Measurements from ENCODE around the gene TRABD2A. TPM values are rescaled to one million over a fixed set of nuclear protein-coding genes. Genes with fewer than 3 reads are reported as not detected.
"Not testable (repeated sequence)": the region's sequence is repeated elsewhere in the genome, so short reads cannot be mapped to it uniquely, and the experiment has no call there.

Gene TRABD2A
- polyA plus RNA-seq: 1 to 10 TPM in 1 of 3 donors, under 1 TPM in 1, not detected in 1; 0.66 to 3.0 TPM

GRCh38 chr2:84880645-84881521 lies at the start of gene TRABD2A:
TRABD2A (minus strand) TSS chr2:84881084; CDS start chr2:84881039, 45 bp downstream.
- H3K4me3 Mint-ChIP-seq: peak within 1 kb of the TSS; percentile 92 to 98 (median 96)
- H3K9me3 Mint-ChIP-seq: no peaks in the 10 kb centered on the region
- peak within 1 kb of the TSS; percentile 46 to 89 (median 73) for H3K27ac Mint-ChIP-seq
- H3K27me3 Mint-ChIP-seq (ENCODE audit: low read depth in 3 of 3): peaks cover 9 to 27% (median 10%) of the 10 kb centered on the region in 3 donors
- H3K4me1 Mint-ChIP-seq: peaks cover 27 to 33% of the 10 kb centered on the region in 2 donors
- H3K36me3 Mint-ChIP-seq: peaks cover 0 to 4% (median 0%) of the 10 kb centered on the region in 3 donors
- peak in 2 of 3 donors; percentile 25 to 28 for DNase-seq

GRCh38 chr2:84927275-84927627 lies 46.4 kb upstream of the TRABD2A start:
- no peak for DNase-seq
- peak overlapping the region in 4 of 6 donors; percentile 70 to 85 (median 78) for H3K27ac Mint-ChIP-seq
- no peaks in the 10 kb centered on the region for H3K9me3 Mint-ChIP-seq
- peak overlapping the region in 4 of 5 donors; percentile 88 to 97 (median 92) for H3K4me3 Mint-ChIP-seq
- H3K27me3 Mint-ChIP-seq (ENCODE audit: low read depth in 3 of 3): peaks cover 4 to 9% (median 8%) of the 10 kb centered on the region in 3 donors
- peaks cover 27 to 31% of the 10 kb centered on the region in 2 donors for H3K4me1 Mint-ChIP-seq
- no peaks in the 10 kb centered on the region for H3K36me3 Mint-ChIP-seq

- Mint-ChIP-seq H3K36me3 (no peaks in the 10 kb centered on the region), H3K27me3 (ENCODE audit: low read depth in 3 of 3) (peaks cover 4 to 9% (median 8%) of the 10 kb centered on the region in 3 donors), H3K9me3 (no peaks in the 10 kb centered on the region), H3K27ac (peak overlapping the region; percentile 85 to 91 (median 88)), H3K4me1 (peaks cover 27 to 31% of the 10 kb centered on the region in 2 donors), H3K4me3 (peak overlapping the region; percentile 88 to 97 (median 93))
- peak; percentile 92 to 95 (median 94) for DNase-seq
Measured at GRCh38 chr2:84925724-84926376, 45.0 kb upstream of the TRABD2A start.

GRCh38 chr2:84925336-84925723 lies 44.4 kb upstream of the TRABD2A start:
- H3K27me3 Mint-ChIP-seq (ENCODE audit: low read depth in 3 of 3): peaks cover 4 to 9% (median 8%) of the 10 kb centered on the region in 3 donors
- peak overlapping the region in 5 of 6 donors; percentile 15 to 91 (median 88) for H3K27ac Mint-ChIP-seq
- H3K36me3 Mint-ChIP-seq: no peaks in the 10 kb centered on the region
- no peak for DNase-seq
- peaks cover 27 to 31% of the 10 kb centered on the region in 2 donors for H3K4me1 Mint-ChIP-seq
- H3K9me3 Mint-ChIP-seq: no peaks in the 10 kb centered on the region
- H3K4me3 Mint-ChIP-seq: peak overlapping the region; percentile 88 to 97 (median 93)

- Mint-ChIP-seq H3K27ac (peak overlapping the region in 2 of 6 donors; percentile 9 to 69), H3K9me3 (no peaks in the 10 kb centered on the region), H3K27me3 (ENCODE audit: low read depth in 3 of 3) (peaks cover 4 to 9% (median 8%) of the 10 kb centered on the region in 3 donors), H3K4me1 (peaks cover 27 to 31% of the 10 kb centered on the region in 2 donors), H3K36me3 (no peaks in the 10 kb centered on the region), H3K4me3 (no peak overlapping the region)
- DNase-seq: no peak
Measured at GRCh38 chr2:84924173-84925106, 43.6 kb upstream of the TRABD2A start.

GRCh38 chr2:84923009-84923408 lies 42.1 kb upstream of the TRABD2A start:
- Mint-ChIP-seq H3K9me3 (no peaks in the 10 kb centered on the region), H3K4me1 (peaks cover 32 to 37% of the 10 kb centered on the region in 2 donors), H3K27me3 (ENCODE audit: low read depth in 3 of 3) (peaks cover 4 to 9% (median 8%) of the 10 kb centered on the region in 3 donors), H3K4me3 (no peak overlapping the region), H3K36me3 (no peaks in the 10 kb centered on the region), H3K27ac (no peak overlapping the region)
- DNase-seq: no peak

- Mint-ChIP-seq H3K9me3 (no peaks in the 10 kb centered on the region), H3K27ac (no peak overlapping the region), H3K36me3 (no peaks in the 10 kb centered on the region), H3K4me1 (peaks cover 12 to 14% of the 10 kb centered on the region in 2 donors), H3K27me3 (ENCODE audit: low read depth in 3 of 3) (peaks cover 0 to 2% (median 0%) of the 10 kb centered on the region in 3 donors), H3K4me3 (no peak overlapping the region)
- DNase-seq: no peak
Measured at GRCh38 chr2:84919885-84920580, 39.1 kb upstream of the TRABD2A start.

GRCh38 chr2:84918430-84918829 lies 37.5 kb upstream of the TRABD2A start:
- Mint-ChIP-seq H3K9me3 (no peaks in the 10 kb centered on the region), H3K27ac (no peak overlapping the region), H3K4me3 (no peak overlapping the region), H3K36me3 (no peaks in the 10 kb centered on the region), H3K4me1 (peaks cover 5 to 7% of the 10 kb centered on the region in 2 donors), H3K27me3 (ENCODE audit: low read depth in 3 of 3) (peaks cover 0 to 2% (median 0%) of the 10 kb centered on the region in 3 donors)
- no peak for DNase-seq

GRCh38 chr2:84917821-84918220 lies 36.9 kb upstream of the TRABD2A start:
- not testable (repeated sequence) for H3K36me3 Mint-ChIP-seq; H3K4me3 Mint-ChIP-seq; H3K27ac Mint-ChIP-seq; H3K27me3 Mint-ChIP-seq (ENCODE audit: low read depth in 3 of 3); H3K9me3 Mint-ChIP-seq; H3K4me1 Mint-ChIP-seq; DNase-seq

- not testable (repeated sequence) for H3K4me3 Mint-ChIP-seq; H3K27me3 Mint-ChIP-seq (ENCODE audit: low read depth in 3 of 3); DNase-seq; H3K27ac Mint-ChIP-seq; H3K36me3 Mint-ChIP-seq; H3K9me3 Mint-ChIP-seq; H3K4me1 Mint-ChIP-seq
Measured at GRCh38 chr2:84915675-84916074, 34.8 kb upstream of the TRABD2A start.

- H3K4me1 Mint-ChIP-seq: peaks cover 13 to 17% of the 10 kb centered on the region in 2 donors
- H3K27me3 Mint-ChIP-seq (ENCODE audit: low read depth in 3 of 3): peaks cover 3 to 12% (median 10%) of the 10 kb centered on the region in 3 donors
- no peak for DNase-seq
- no peak overlapping the region for H3K27ac Mint-ChIP-seq
- H3K9me3 Mint-ChIP-seq: peaks cover 2 to 9% (median 7%) of the 10 kb centered on the region in 6 donors
- no peak overlapping the region for H3K4me3 Mint-ChIP-seq
- peaks cover 0 to 2% (median 0%) of the 10 kb centered on the region in 3 donors for H3K36me3 Mint-ChIP-seq
Measured at GRCh38 chr2:84914334-84914733, 33.5 kb upstream of the TRABD2A start.

GRCh38 chr2:84912984-84913383 lies 32.1 kb upstream of the TRABD2A start:
- no peak for DNase-seq
- Mint-ChIP-seq H3K4me3 (no peak overlapping the region), H3K9me3 (peaks cover 2 to 22% (median 10%) of the 10 kb centered on the region in 6 donors), H3K27me3 (ENCODE audit: low read depth in 3 of 3) (peaks cover 14 to 22% (median 20%) of the 10 kb centered on the region in 3 donors), H3K4me1 (peaks cover 22 to 24% of the 10 kb centered on the region in 2 donors), H3K36me3 (peaks cover 0 to 7% (median 3%) of the 10 kb centered on the region in 3 donors), H3K27ac (no peak overlapping the region)
